Mucosa of rectum (tissue), 2 donors: Measurements from ENCODE around the gene FAM171A2.

ENCODE experiments used
- H3K27ac ChIP-seq, 2 donors: one replicate each; pipeline ENCODE4 v1.7.0; 2013; ENCODE audit warnings: inconsistent platforms in 2 of 2, low read depth in 2 of 2, low read length in 2 of 2
- H3K27me3 ChIP-seq, 2 donors: one replicate each; pipeline ENCODE4 v1.7.0; 2013; ENCODE audit warnings: low read length in 2 of 2; ENCODE audit not compliant: control insufficient read depth in 2 of 2, insufficient read depth in 2 of 2
- H3K36me3 ChIP-seq, 2 donors: one replicate each; pipeline ENCODE4 v1.7.0; 2013; ENCODE audit warnings: low read length in 2 of 2; ENCODE audit not compliant: control insufficient read depth in 2 of 2, insufficient read depth in 2 of 2
- H3K4me1 ChIP-seq, 2 donors: one replicate each; pipeline ENCODE4 v1.7.0; 2013; ENCODE audit warnings: low read length in 2 of 2, mild to moderate bottlenecking in 1 of 2; ENCODE audit not compliant: control insufficient read depth in 2 of 2, insufficient read depth in 2 of 2
- H3K4me3 ChIP-seq, 2 donors: one replicate each; pipeline ENCODE4 v1.7.0; 2013; ENCODE audit warnings: low read length in 2 of 2
- H3K9ac ChIP-seq, 2 donors: one replicate each; pipeline ENCODE4 v1.7.0; 2013; ENCODE audit warnings: low read length in 2 of 2, low read depth in 1 of 2, mild to moderate bottlenecking in 1 of 2
- H3K9me3 ChIP-seq, 2 donors: one replicate each; pipeline ENCODE4 v1.7.0; 2013; ENCODE audit warnings: low read length in 2 of 2; ENCODE audit not compliant: control insufficient read depth in 2 of 2
- donor health status: healthy.
- donor health status: Normal muscosa, but diverticular disease.

Gene FAM171A2

DNA sequence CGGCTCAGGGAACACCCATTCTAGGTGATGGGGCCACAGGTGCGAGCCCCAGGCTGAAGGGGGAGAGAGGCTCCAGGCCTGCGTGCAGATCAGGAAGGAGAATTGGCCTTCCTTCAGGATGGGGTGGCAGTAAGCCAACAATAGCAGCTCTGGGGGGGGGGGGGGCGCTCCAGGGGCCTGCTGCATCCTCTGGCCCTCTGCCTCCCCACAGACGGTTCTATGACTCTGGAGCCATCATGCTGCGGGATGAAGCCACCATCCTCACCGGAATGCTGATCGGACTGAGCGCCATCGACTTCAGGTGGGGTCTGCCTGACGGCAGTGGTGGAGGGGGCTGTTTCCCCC is 49.2 kb downstream of the FAM171A2 start:
- Histone ChIP-seq H3K4me3 (no peak overlapping the region), H3K4me1 (no peaks in the 10 kb centered on the region), H3K9me3 (no peaks in the 10 kb centered on the region), H3K27ac (no peak overlapping the region), H3K27me3 (peaks cover 21 to 37% of the 10 kb centered on the region in 2 donors), H3K36me3 (peaks cover 0 to 3% of the 10 kb centered on the region in 2 donors), H3K9ac (no peak overlapping the region)

DNA sequence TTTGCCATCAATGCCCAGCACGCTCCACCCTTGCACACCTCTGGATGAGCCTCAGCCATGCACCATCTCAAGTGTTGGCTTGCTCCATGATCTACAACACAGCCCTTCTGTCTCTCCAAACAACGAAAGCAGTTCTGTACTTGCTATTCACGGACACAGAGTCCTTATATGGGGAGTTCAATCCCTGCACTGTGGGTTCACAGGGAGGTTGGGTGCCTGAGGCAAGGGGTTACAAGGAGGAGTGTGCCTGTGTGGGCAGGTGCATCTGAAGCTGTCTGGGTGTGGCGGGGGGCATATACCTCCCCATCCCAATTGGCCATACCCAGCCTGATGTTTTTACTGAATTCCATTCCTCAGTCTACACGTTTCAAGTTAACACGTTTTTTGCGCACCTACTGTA is 49.6 kb downstream of the FAM171A2 start:
- no peak overlapping the region for H3K4me3 ChIP-seq
- no peaks in the 10 kb centered on the region for H3K36me3 ChIP-seq
- H3K27me3 ChIP-seq, result peaks cover 21 to 37% of the 10 kb centered on the region in 2 donors
- no peak overlapping the region for H3K27ac ChIP-seq
- H3K9me3 ChIP-seq, result no peaks in the 10 kb centered on the region
- no peak overlapping the region for H3K9ac ChIP-seq
- no peaks in the 10 kb centered on the region for H3K4me1 ChIP-seq

DNA sequence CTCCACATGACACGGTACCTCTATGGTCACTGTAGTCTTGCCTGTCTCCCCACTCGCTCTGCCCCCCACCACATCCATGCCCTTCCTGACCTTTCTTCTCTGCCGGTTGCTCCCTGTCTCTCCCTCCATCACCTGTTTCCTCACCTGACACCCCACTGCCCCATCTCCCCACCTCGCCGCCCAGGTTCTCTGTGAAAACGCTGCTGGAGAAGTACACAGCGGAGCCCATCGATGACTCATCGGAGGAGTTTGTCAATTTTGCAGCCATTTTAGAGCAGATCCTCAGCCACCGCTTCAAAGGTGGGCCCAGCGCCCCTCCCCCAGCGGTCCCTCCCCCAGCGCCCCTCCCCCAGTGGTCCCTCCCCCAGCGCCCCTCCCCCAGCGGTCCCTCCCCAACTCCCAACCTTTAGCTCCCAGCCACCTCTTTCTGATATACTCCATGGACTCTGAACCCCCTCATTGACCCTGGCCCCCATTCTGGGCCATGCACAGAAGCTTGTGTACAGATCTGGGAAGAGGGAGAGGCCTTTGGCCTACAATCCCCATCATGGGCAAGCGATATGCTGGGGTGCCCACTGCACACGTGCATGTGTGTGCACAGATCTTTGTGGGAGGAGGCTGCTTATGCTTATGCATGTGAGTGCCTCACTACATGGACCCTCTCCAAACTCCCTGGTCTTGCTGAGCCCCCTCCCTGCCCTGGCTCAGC is 51.1 kb downstream of the FAM171A2 start:
- H3K9ac ChIP-seq, result no peak overlapping the region
- no peak overlapping the region for H3K27ac ChIP-seq
- H3K36me3 ChIP-seq, result no peaks in the 10 kb centered on the region
- no peaks in the 10 kb centered on the region for H3K9me3 ChIP-seq
- peaks cover 21 to 35% of the 10 kb centered on the region in 2 donors for H3K27me3 ChIP-seq
- peaks cover 0 to 3% of the 10 kb centered on the region in 2 donors for H3K4me1 ChIP-seq
- H3K4me3 ChIP-seq, result no peak overlapping the region

DNA sequence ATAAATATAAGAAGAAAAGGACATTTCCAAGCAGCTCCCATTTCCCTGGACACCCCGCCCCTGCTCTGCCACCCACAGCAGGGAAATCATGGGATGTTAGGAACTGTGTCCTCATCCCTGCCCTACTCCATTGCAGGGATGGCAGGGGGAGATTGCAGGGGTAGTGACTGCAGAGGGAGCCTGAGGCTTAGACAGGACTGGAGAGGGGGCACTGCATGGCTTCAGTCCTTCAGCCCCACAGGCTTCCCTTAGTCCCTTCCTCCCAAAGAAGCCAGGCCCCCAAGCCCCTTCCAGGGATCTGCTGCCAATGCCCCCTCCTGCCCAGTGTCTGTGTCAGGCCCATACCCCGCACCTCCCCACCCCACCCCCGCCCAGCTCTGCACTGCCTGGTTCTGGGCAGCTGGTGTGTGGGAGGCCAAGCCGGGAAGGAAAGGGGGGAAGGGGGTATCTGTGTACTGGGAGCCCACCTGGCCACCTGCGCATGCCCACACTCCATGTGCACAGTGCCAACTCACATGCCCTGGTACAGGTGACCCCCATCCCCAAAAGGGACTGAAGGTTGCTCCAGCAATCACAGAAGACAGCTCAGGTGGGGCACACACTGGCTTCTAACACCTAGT is 52.0 kb downstream of the FAM171A2 start:
- Histone ChIP-seq H3K4me3 (no peak overlapping the region), H3K4me1 (peaks cover 0 to 4% of the 10 kb centered on the region in 2 donors), H3K9ac (no peak overlapping the region), H3K27me3 (peaks cover 21 to 35% of the 10 kb centered on the region in 2 donors), H3K36me3 (no peaks in the 10 kb centered on the region), H3K9me3 (no peaks in the 10 kb centered on the region), H3K27ac (no peak overlapping the region)

DNA sequence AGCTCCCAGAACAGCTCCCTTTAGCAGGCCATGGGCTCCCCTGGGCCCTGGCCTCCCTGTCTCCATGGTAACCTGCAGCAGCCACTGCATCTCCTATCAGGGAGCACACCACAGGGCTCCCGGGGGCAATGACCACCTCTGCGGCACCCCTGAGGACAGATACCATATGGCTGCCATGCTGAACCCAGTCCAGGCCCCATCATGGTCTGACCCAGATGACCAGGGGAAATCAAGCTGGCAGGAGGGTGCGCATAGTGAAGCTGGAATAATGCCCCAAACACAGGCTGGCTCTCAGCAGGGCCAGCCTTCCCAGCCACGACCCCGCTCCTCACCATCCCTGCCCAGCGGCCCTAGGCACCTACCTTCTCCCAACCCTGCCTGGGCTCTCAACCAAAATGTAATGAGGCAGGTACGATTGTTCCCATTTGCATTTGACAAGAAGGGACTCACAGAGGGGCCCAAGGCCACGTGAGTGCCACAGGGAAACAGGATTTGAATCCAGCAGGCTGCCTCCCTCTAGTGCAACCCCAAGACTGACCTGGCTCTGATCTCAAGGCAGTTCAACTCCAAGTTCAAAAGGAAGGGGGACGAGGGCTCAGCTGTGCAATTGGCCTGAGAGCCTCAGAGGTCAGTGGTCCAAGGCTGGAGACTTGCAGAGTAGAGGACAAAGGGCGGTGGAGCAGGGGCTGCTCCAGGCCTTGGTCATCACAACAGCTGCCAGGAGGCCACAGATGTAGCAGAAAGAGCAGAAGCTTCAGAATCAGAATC is 52.9 kb downstream of the FAM171A2 start:
- Histone ChIP-seq H3K36me3 (no peaks in the 10 kb centered on the region), H3K4me1 (peaks cover 0 to 4% of the 10 kb centered on the region in 2 donors), H3K27ac (no peak overlapping the region), H3K4me3 (no peak overlapping the region), H3K9ac (no peak overlapping the region), H3K27me3 (peaks cover 13 to 26% of the 10 kb centered on the region in 2 donors), H3K9me3 (no peaks in the 10 kb centered on the region)

DNA sequence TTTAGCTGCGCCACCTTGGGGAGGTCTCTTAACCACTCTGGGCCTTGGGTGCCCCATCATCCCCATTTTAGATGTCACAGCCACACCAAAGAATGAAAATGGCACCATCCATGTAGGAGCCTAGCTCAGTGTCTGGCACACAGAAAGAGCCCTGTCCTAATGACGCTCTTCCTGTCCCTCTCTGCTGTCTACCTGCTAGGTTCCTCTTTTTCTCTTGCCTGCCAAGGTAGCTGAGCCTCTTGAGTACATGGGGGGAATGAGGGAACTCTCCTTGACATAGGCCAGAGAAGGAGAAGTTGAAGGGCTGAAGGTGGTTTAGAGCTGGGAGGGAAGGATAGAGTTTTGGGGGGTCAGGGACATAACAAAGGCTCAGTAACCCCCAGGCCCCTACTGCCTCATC is 53.5 kb downstream of the FAM171A2 start:
- no peaks in the 10 kb centered on the region for H3K9me3 ChIP-seq
- H3K27ac ChIP-seq, result no peak overlapping the region
- H3K4me3 ChIP-seq, result no peak overlapping the region
- H3K4me1 ChIP-seq, result peaks cover 0 to 4% of the 10 kb centered on the region in 2 donors
- no peaks in the 10 kb centered on the region for H3K36me3 ChIP-seq
- peaks cover 12 to 25% of the 10 kb centered on the region in 2 donors for H3K27me3 ChIP-seq
- no peak overlapping the region for H3K9ac ChIP-seq

DNA sequence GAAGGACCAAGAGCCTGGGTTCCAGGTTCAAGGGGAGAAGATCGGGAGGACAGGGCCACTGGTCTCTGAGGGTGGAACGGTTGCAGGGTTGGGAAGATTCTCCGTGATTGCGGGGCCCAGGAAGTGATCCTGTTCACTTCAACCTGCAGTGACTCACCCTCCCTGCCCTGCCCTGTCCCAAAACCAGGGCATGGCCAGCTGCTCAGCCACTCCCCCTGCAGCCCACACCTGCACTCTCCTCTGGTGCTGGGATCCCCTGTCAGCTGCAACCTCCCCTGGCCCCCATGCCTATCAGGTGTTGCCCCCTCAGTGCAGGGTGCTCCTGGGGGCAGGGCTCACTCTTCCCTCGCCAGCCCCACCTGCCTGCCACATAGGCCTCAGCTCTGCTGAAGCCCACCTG is 54.2 kb downstream of the FAM171A2 start:
- Histone ChIP-seq H3K36me3 (no peaks in the 10 kb centered on the region), H3K4me1 (peaks cover 0 to 4% of the 10 kb centered on the region in 2 donors), H3K9me3 (no peaks in the 10 kb centered on the region), H3K4me3 (no peak overlapping the region), H3K27ac (no peak overlapping the region), H3K27me3 (peaks cover 10 to 20% of the 10 kb centered on the region in 2 donors), H3K9ac (no peak overlapping the region)

DNA sequence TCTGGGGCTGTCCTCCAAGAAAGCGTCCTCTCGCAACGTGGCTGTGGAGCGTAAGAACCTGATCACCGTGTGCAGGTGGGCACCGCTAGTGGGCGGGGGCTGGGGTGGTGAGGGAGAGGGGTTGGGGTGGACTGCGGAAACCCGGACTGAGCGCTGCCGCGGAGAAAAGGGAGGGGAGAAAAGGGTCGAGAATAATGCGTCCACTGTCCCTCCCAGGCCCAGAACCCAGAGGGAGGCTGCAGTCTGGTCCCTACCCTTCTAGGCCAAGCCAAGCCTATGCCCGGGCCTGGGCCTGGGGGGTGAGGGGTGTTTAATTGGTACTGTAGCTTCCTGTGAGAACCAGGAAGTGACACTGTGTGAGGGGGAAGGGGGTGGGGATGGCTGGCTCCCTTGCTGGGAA is 54.8 kb downstream of the FAM171A2 start:
- Histone ChIP-seq H3K36me3 (no peaks in the 10 kb centered on the region), H3K9me3 (no peaks in the 10 kb centered on the region), H3K4me3 (no peak overlapping the region), H3K4me1 (peaks cover 0 to 4% of the 10 kb centered on the region in 2 donors), H3K27ac (no peak overlapping the region), H3K9ac (no peak overlapping the region), H3K27me3 (peaks cover 6 to 14% of the 10 kb centered on the region in 2 donors)

DNA sequence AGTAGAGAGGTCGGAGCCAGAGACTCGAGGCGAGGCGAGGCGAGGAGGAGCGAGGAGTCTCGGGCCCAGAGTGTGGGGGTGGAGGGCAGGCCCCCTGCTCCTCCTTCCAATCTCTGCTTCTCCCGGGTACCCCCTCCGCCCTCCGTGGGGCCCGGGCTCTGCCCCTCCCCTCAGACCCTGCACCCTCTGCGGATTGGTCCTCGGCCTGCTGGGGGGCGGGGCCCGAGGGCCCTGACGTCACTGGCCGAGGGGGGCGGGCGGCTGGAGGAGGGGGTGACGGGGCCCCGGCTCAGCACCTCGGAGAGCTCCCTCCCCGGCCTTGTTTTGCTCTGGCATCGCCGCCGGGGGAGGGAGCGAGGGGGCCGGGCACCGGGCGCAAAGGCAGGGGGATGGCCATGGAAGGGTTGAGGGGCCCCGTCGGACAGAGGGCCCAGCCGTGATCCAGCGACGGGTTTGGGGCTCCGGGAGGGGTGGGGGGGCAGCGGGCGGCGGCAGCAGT is 55.3 kb downstream of the FAM171A2 start, which contains the start of gene RUNDC3A:
RUNDC3A (plus strand) TSS at position 282 of the 499 bp plus-strand sequence. CDS start 232 bp downstream, outside the sequence.
- no peak within 1 kb of the TSS for H3K9ac ChIP-seq
- no peaks in the 10 kb centered on the region for H3K36me3 ChIP-seq
- no peak within 1 kb of the TSS for H3K27ac ChIP-seq
- peaks cover 0 to 4% of the 10 kb centered on the region in 2 donors for H3K4me1 ChIP-seq
- H3K9me3 ChIP-seq, result no peaks in the 10 kb centered on the region
- H3K4me3 ChIP-seq, result peak within 1 kb of the TSS; percentile 50 to 52
- H3K27me3 ChIP-seq, result peaks cover 4 to 13% of the 10 kb centered on the region in 2 donors
